ENCODE results near the gene POLR1H.

GRCh38 chr6:30067460-30068139, 6.5 kb downstream of the POLR1H start:
- TF ChIP-seq FOXP2 (optimal IDR thresholded peaks at IDR 0.05; ENCODE audit: borderline replicate concordance, extremely low read depth, extremely low read length, insufficient read depth) = no peak
- TF ChIP-seq POLR2AphosphoS5 (IDR thresholded peaks at IDR 0.05; ENCODE audit: low read depth, low read length) = no peak
